Upper lobe of left lung (tissue), 6 donors: ENCODE data around the gene CDC26. TPM values are rescaled to one million over a fixed set of nuclear protein-coding genes. Genes with fewer than 3 reads are reported as not detected.

Source experiments
- ATAC-seq, 2 donors: fragments of 200-7000 bp; cut with Tn5 transposase; one replicate each; pipeline ENCODE4 v1.9.1; 2022; ENCODE audit warnings: mild to moderate bottlenecking in 2 of 2, moderate library complexity in 2 of 2; ENCODE audit not compliant: low FRiP score in 2 of 2
- DNase-seq, 2 donors: peaks; one replicate each; pipeline ENCODE4 v3.0.0-alpha.2; 2019 to 2020
- H3K27ac ChIP-seq, 4 donors: fragments of 200-600 bp; sonication (generic); one replicate each; pipeline ENCODE4 v1.5.1; 2016 to 2019
- H3K27me3 ChIP-seq, 4 donors: fragments of 200-600 bp; sonication (generic); one replicate each; pipeline ENCODE4 v1.5.1; 2017 to 2019
- H3K36me3 ChIP-seq, 4 donors: fragments of 200-600 bp; sonication (generic); one replicate each; pipeline ENCODE4 v1.5.1; 2016 to 2019
- H3K4me1 ChIP-seq, 4 donors: fragments of 200-600 bp; sonication (generic); one replicate each; pipeline ENCODE4 v1.5.1; 2018 to 2019
- H3K4me3 ChIP-seq, 4 donors: fragments of 200-600 bp; sonication (generic); one replicate each; pipeline ENCODE4 v1.5.1; 2017 to 2019; ENCODE audit warnings: mild to moderate bottlenecking in 2 of 4, moderate library complexity in 1 of 4
- H3K9me3 ChIP-seq, 4 donors: fragments of 200-600 bp; sonication (generic); one replicate each; pipeline ENCODE4 v1.5.1; 2018 to 2019
- EP300 ChIP-seq, 4 donors: sonication (generic); formaldehyde crosslinking; IDR thresholded peaks; one replicate each; pipeline ENCODE4 v1.5.1; 2017; ENCODE audit warnings: antibody characterized with exemption in 4 of 4, control low read depth in 2 of 4
- POLR2A ChIP-seq, 4 donors: fragments of 450-650 bp; IDR thresholded peaks; one replicate each; pipeline ENCODE4 v1.5.1; 2016 to 2017; ENCODE audit warnings: antibody characterized with exemption in 4 of 4, mild to moderate bottlenecking in 2 of 4
- POLR2AphosphoS5 ChIP-seq, 2 donors: sonication (generic); formaldehyde crosslinking; IDR thresholded peaks; one replicate each; pipeline ENCODE4 v1.5.1; 2017; ENCODE audit warnings: antibody characterized with exemption in 2 of 2
- WGBS, 2 donors: methylation state at CpG; one replicate each; pipeline ENCODE4 v1.1.5; 2017 to 2018; 5-methylcytosine and 5-hydroxymethylcytosine counted together
- total RNA-seq, 6 donors: library from RNA; depleted of rRNA in 4 of 6; stranded (reverse); fragments of >200 nt in 4 of 6; gene quantifications; one replicate each; pipeline versions ENCODE4 v1.1.0 to v1.2.1, GENCODE V29; 2016 to 2021
- TF ChIP-seq, protein P1 (sequence below), 6 experiments: fragments of 450-650 bp in 4 of 6; fragments of 200-600 bp in 2 of 6; sonication (generic) in 2 of 6; IDR thresholded peaks; one replicate each; pipeline ENCODE4 v1.5.1; 2016 to 2019; ENCODE audit warnings: antibody characterized with exemption in 6 of 6
- donor health status: DM: no; HTN: no; CAD: no; lungs with moderate emphysema.
- donor health status: DM: no; HTN: yes; CAD: no; lungs with severe emphysema.

Gene CDC26
- total RNA-seq, 6 donors from 2014 or later: 17.7 to 41.9 (median 28.4) TPM

DNA sequence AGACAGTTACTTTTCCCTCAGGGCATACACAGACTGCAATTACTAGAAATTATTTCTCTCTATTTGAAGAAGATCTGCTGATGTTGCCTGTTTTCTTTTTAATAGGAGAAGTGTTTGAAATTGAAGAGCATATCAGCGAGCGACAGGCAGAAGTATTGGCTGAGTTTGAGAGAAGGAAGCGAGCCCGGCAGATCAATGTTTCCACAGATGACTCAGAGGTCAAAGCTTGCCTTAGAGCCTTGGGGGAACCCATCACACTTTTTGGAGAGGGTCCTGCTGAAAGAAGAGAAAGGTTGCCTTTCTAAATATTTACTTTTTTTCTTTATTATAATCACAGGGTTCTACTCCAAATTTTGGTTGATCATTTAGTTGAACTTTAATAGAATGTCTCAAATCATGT lies 3.5 kb upstream of the CDC26 start:
- WGBS, 2 donors: 93% methylated on average over 4 of the region's 4 CpGs
- TF ChIP-seq POLR2AphosphoS5 (IDR thresholded peaks at IDR 0.05) (no peak), EP300 (IDR thresholded peaks at IDR 0.05) (no peak)
- no peaks in the 10 kb centered on the region for H3K9me3 ChIP-seq
- no peak overlapping the region for H3K4me3 ChIP-seq
- peaks cover 17 to 65% (median 47%) of the 10 kb centered on the region in 4 donors for H3K36me3 ChIP-seq
- DNase-seq (no peak), ATAC-seq (no peak)
- H3K27me3 ChIP-seq: no peaks in the 10 kb centered on the region
- peaks cover 17 to 35% (median 22%) of the 10 kb centered on the region in 4 donors for H3K4me1 ChIP-seq
- H3K27ac ChIP-seq: no peak overlapping the region

DNA sequence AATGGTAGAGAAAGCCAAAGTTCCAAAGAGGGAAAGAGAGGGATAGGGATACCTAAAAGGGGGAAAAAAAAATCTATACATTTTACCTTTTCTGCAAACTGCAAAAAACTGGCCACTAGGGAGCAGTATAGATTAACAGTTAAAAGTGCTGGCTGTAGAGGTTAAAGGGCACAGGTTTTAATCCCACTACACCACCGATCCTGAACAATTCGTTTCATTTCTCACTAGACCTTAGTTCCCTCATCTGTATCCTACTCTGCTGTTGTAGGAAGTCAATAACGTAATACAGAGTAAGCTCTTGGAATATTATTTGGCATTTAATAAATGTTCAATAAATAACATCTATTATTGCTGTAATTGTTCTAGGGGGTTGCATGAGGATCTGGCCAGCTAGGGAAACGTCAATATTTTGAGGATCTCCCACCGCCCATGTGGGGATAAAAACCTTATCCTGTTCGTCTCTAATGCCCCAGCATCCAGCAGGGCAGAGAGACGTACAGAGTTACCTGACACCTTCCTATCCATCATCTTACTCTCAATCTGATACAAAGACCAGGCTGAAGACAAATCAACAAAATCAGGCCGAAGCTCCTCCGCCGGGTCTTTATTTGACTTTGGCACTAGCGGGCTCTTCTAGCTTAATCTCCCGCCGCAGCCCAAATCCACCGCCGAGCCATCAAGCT lies 757 bp downstream of the CDC26 start:
- Histone ChIP-seq H3K36me3 (peaks cover 17 to 60% (median 33%) of the 10 kb centered on the region in 4 donors), H3K4me1 (peaks cover 17 to 36% (median 23%) of the 10 kb centered on the region in 4 donors), H3K4me3 (peak overlapping the region; percentile 71 to 84 (median 74)), H3K27me3 (no peaks in the 10 kb centered on the region), H3K9me3 (no peaks in the 10 kb centered on the region), H3K27ac (peak overlapping the region; percentile 89 to 97 (median 94))
- 0 to 3% methylated on average over 14 to 15 of the region's 15 CpGs for WGBS, 2 donors
- DNase-seq (no peak), ATAC-seq (peak; percentile 68 to 82)
- TF ChIP-seq, protein P1, sequence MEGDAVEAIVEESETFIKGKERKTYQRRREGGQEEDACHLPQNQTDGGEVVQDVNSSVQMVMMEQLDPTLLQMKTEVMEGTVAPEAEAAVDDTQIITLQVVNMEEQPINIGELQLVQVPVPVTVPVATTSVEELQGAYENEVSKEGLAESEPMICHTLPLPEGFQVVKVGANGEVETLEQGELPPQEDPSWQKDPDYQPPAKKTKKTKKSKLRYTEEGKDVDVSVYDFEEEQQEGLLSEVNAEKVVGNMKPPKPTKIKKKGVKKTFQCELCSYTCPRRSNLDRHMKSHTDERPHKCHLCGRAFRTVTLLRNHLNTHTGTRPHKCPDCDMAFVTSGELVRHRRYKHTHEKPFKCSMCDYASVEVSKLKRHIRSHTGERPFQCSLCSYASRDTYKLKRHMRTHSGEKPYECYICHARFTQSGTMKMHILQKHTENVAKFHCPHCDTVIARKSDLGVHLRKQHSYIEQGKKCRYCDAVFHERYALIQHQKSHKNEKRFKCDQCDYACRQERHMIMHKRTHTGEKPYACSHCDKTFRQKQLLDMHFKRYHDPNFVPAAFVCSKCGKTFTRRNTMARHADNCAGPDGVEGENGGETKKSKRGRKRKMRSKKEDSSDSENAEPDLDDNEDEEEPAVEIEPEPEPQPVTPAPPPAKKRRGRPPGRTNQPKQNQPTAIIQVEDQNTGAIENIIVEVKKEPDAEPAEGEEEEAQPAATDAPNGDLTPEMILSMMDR (IDR thresholded peaks at IDR 0.05): peak; percentile 47 to 85 (median 64)
- TF ChIP-seq POLR2AphosphoS5 (IDR thresholded peaks at IDR 0.05): no peak

DNA sequence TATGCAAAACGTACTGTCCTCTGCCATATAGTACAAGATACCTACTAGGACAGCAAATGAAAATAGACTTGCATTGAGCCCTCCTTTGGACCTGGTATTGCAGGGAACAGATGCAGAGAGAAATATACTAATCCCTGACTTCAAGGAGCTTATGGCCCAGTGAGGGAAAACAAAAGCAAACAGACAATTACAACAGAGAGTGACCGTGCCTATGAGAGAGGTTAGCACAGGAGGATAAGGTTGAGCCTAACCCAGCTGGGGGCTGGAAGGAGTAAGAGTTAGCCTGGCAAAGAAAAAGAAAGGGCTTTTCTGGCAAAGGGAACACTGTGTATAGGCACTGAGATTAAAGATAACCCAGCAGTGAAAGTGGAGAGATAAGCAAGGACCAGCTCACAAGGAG lies 5.5 kb downstream of the CDC26 start:
- H3K36me3 ChIP-seq: peaks cover 23 to 78% (median 43%) of the 10 kb centered on the region in 4 donors
- H3K9me3 ChIP-seq: no peaks in the 10 kb centered on the region
- H3K4me3 ChIP-seq: no peak overlapping the region
- TF ChIP-seq POLR2AphosphoS5 (IDR thresholded peaks at IDR 0.05) (no peak), POLR2A (IDR thresholded peaks at IDR 0.05) (no peak), EP300 (IDR thresholded peaks at IDR 0.05) (no peak)
- TF ChIP-seq, protein P1 (IDR thresholded peaks at IDR 0.05): no peak
- peaks cover 4 to 12% (median 10%) of the 10 kb centered on the region in 4 donors for H3K4me1 ChIP-seq
- no peak overlapping the region for H3K27ac ChIP-seq
- H3K27me3 ChIP-seq: no peaks in the 10 kb centered on the region
- 93 to 95% methylated on average over 2 of the region's 2 CpGs for WGBS, 2 donors
- DNase-seq (no peak), ATAC-seq (no peak)

DNA sequence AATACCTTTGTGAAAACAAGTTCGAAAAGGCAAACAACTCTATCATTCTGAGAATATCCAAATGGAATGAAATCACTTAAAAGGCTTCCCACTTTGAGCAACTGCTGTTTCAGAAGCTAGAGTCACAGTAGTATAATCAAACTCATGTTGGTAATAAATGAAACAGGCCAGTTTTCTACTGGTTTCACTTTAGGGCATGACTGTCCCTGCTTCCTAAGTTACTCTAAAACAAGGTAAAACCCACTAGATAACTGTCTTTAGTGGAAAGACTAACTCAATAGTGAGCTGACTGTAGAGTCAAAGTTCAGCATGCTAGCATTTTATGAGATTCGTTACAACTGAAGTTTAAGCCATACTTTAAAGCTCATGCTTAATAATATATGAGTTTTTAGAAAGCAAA lies 6.0 kb downstream of the CDC26 start:
- DNase-seq (no peak), ATAC-seq (no peak)
- H3K27ac ChIP-seq: no peak overlapping the region
- peaks cover 23 to 78% (median 43%) of the 10 kb centered on the region in 4 donors for H3K36me3 ChIP-seq
- H3K4me3 ChIP-seq: no peak overlapping the region
- H3K9me3 ChIP-seq: no peaks in the 10 kb centered on the region
- TF ChIP-seq POLR2A (IDR thresholded peaks at IDR 0.05) (no peak), EP300 (IDR thresholded peaks at IDR 0.05) (no peak), POLR2AphosphoS5 (IDR thresholded peaks at IDR 0.05) (no peak)
- TF ChIP-seq, protein P1 (IDR thresholded peaks at IDR 0.05): no peak
- peaks cover 4 to 7% (median 6%) of the 10 kb centered on the region in 4 donors for H3K4me1 ChIP-seq
- WGBS, 2 donors: 96% methylated on average over 2 of the region's 2 CpGs
- H3K27me3 ChIP-seq: no peaks in the 10 kb centered on the region

DNA sequence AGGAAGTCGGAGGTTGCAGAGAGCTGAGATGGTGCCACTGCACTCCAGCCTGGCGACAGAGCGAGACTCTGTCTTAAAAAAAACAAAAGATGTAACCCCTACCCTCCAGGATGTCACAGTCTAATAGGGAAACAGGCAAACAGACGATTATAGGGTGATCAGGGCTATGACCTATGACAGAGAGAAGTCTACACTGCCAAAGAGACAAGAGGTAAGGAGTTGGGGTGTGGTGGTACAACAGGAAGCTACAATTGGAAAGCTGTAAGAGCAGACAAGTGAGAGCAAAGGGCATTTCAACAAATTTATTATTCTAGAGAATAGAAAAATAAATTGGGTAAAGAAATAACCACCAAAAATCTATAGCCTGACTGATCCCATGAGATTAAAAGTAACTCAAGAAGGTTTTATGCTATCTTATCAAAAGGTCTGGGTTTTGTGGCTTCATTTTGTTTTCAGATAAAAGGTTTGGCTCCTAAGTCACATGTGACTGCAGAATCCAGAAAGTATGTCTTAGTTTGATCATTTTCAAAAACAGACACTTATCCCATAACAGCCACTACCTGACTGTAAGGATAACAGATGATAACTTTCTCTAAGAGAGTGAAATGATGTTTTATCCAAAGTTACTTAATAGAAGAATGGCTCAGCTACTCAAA lies 7.3 kb downstream of the CDC26 start:
- no peaks in the 10 kb centered on the region for H3K9me3 ChIP-seq
- H3K4me1 ChIP-seq: no peaks in the 10 kb centered on the region
- DNase-seq (no peak), ATAC-seq (no peak)
- no peak overlapping the region for H3K4me3 ChIP-seq
- H3K27me3 ChIP-seq: no peaks in the 10 kb centered on the region
- H3K36me3 ChIP-seq: peaks cover 23 to 74% (median 43%) of the 10 kb centered on the region in 4 donors
- WGBS, 2 donors: 92 to 93% methylated on average over 4 of the region's 4 CpGs
- no peak overlapping the region for H3K27ac ChIP-seq
- TF ChIP-seq POLR2AphosphoS5 (IDR thresholded peaks at IDR 0.05): no peak
